ENCODE data around the gene TTC12. TPM values are rescaled to one million over a fixed set of nuclear protein-coding genes. Genes with fewer than 3 reads are reported as not detected.

TTC12 gene
- total RNA-seq, 4 donors from 2014 or later = 2.2 to 14.7 (median 10.8) TPM

GRCh38 chr11:113356203-113356602 is 41.8 kb downstream of the TTC12 start:
- no peak for TF ChIP-seq POLR2A (IDR thresholded peaks at IDR 0.05)
- TF ChIP-seq CTCF (IDR thresholded peaks at IDR 0.05) = no peak
- Histone ChIP-seq H3K9me3 (peaks cover 0 to 24% (median 11%) of the 10 kb centered on the region in 3 donors), H3K4me3 (no peak overlapping the region), H3K27me3 (no peaks in the 10 kb centered on the region), H3K36me3 (peaks cover 0 to 100% (median 7%) of the 10 kb centered on the region in 3 donors), H3K4me1 (no peaks in the 10 kb centered on the region), H3K27ac (no peak overlapping the region)
- intact Hi-C loops (cut with DNase I) = no loop called here
- no peak for DNase-seq
- WGBS, 2 donors = 92 to 93% methylated on average over 3 of the region's 3 CpGs

GRCh38 chr11:113363406-113363805 is 49.0 kb downstream of the TTC12 start:
- peaks cover 0 to 93% (median 11%) of the 10 kb centered on the region in 3 donors for H3K36me3 ChIP-seq
- no peak overlapping the region for H3K27ac ChIP-seq
- intact Hi-C loops (cut with DNase I) = no loop called here
- no peaks in the 10 kb centered on the region for H3K4me1 ChIP-seq
- WGBS, 2 donors = 61 to 71% methylated on average over 4 to 5 of the region's 5 CpGs
- no peaks in the 10 kb centered on the region for H3K9me3 ChIP-seq
- TF ChIP-seq POLR2A (IDR thresholded peaks at IDR 0.05) (no peak), CTCF (IDR thresholded peaks at IDR 0.05) (no peak)
- no peak overlapping the region for H3K4me3 ChIP-seq
- no peaks in the 10 kb centered on the region for H3K27me3 ChIP-seq
- DNase-seq = no peak

GRCh38 chr11:113363996-113364641 is 49.7 kb downstream of the TTC12 start:
- Histone ChIP-seq H3K27me3 (no peaks in the 10 kb centered on the region), H3K4me3 (no peak overlapping the region), H3K27ac (no peak overlapping the region), H3K9me3 (no peaks in the 10 kb centered on the region), H3K4me1 (no peaks in the 10 kb centered on the region), H3K36me3 (peaks cover 0 to 93% (median 11%) of the 10 kb centered on the region in 3 donors)
- no peak for TF ChIP-seq POLR2A (IDR thresholded peaks at IDR 0.05)
- no peak for TF ChIP-seq CTCF (IDR thresholded peaks at IDR 0.05)
- WGBS, 2 donors = 66 to 83% methylated on average over 5 of the region's 7 CpGs
- no peak for DNase-seq
- intact Hi-C loops (cut with DNase I) = no loop called here

GRCh38 chr11:113365895-113366294 is 51.5 kb downstream of the TTC12 start:
- Histone ChIP-seq H3K4me1 (no peaks in the 10 kb centered on the region), H3K4me3 (no peak overlapping the region), H3K9me3 (no peaks in the 10 kb centered on the region), H3K36me3 (peaks cover 0 to 83% (median 7%) of the 10 kb centered on the region in 3 donors), H3K27ac (no peak overlapping the region), H3K27me3 (no peaks in the 10 kb centered on the region)
- WGBS, 2 donors = 65 to 88% methylated on average over 2 to 5 of the region's 5 CpGs
- intact Hi-C loops (cut with DNase I) = no loop called here
- TF ChIP-seq CTCF (IDR thresholded peaks at IDR 0.05) = no peak
- no peak for TF ChIP-seq POLR2A (IDR thresholded peaks at IDR 0.05)
- no peak for DNase-seq

- H3K27me3 ChIP-seq = no peaks in the 10 kb centered on the region
- 45 to 74% methylated on average over 2 to 3 of the region's 3 CpGs for WGBS, 2 donors
- H3K9me3 ChIP-seq = no peaks in the 10 kb centered on the region
- DNase-seq = no peak
- H3K27ac ChIP-seq = no peak overlapping the region
- peaks cover 0 to 52% (median 1%) of the 10 kb centered on the region in 3 donors for H3K36me3 ChIP-seq
- peaks cover 0 to 4% (median 0%) of the 10 kb centered on the region in 3 donors for H3K4me1 ChIP-seq
- no peak overlapping the region for H3K4me3 ChIP-seq
- TF ChIP-seq CTCF (IDR thresholded peaks at IDR 0.05) (no peak), POLR2A (IDR thresholded peaks at IDR 0.05) (no peak)
- intact Hi-C loops (cut with DNase I) = no loop called here
Measured at GRCh38 chr11:113369411-113369810, 55.0 kb downstream of the TTC12 start.

Measured in esophagus squamous epithelium (tissue), 5 donors.